Esophagus muscularis mucosa (tissue), 3 donors: ENCODE measurements around the gene TIE1.

Experiments
- POLR2A ChIP-seq: fragments of 450-650 bp; IDR thresholded peaks from one replicate; pipeline ENCODE4 v1.6.1; 2017; ENCODE audit warnings: antibody characterized with exemption, moderate library complexity, mild to moderate bottlenecking, low read depth
- TF ChIP-seq, protein P1 (sequence below), 3 experiments: fragments of 200-600 bp in 2 of 3; fragments of 450-650 bp in 1 of 3; sonication (generic) in 2 of 3; IDR thresholded peaks; one replicate each; pipeline ENCODE4 v1.5.1; 2017 to 2019; ENCODE audit warnings: antibody characterized with exemption in 3 of 3, mild to moderate bottlenecking in 2 of 3, moderate library complexity in 1 of 3

DNA sequence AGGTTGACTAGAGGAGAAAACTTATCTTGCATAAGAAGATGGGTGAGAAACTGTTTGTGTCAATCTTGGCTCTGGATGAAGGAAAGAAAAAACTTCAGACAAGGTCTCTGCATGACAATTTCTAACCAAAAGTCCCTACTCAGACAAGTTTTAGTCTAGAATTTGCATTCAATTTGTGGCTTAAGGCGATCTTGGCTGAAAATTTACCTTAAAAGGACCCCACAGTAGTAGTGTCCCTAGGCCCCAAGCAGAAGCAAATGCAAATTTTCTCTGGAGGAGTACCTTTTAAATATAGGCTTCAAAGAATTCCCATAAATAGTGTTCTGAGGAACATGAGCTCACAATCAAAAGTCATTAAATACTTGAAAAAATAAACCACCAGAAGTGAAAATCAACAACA lies 48.6 kb upstream of the TIE1 start:
- TF ChIP-seq, protein P1, sequence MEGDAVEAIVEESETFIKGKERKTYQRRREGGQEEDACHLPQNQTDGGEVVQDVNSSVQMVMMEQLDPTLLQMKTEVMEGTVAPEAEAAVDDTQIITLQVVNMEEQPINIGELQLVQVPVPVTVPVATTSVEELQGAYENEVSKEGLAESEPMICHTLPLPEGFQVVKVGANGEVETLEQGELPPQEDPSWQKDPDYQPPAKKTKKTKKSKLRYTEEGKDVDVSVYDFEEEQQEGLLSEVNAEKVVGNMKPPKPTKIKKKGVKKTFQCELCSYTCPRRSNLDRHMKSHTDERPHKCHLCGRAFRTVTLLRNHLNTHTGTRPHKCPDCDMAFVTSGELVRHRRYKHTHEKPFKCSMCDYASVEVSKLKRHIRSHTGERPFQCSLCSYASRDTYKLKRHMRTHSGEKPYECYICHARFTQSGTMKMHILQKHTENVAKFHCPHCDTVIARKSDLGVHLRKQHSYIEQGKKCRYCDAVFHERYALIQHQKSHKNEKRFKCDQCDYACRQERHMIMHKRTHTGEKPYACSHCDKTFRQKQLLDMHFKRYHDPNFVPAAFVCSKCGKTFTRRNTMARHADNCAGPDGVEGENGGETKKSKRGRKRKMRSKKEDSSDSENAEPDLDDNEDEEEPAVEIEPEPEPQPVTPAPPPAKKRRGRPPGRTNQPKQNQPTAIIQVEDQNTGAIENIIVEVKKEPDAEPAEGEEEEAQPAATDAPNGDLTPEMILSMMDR (IDR thresholded peaks at IDR 0.05) = no peak
- TF ChIP-seq POLR2A = no peak
